Cardiac muscle cell (in vitro differentiated cells and primary cell): ENCODE results near the gene RAI14. TPM values are rescaled to one million over a fixed set of nuclear protein-coding genes. Genes with fewer than 3 reads are reported as not detected.
"Not testable (repeated sequence)": the region's sequence is repeated elsewhere in the genome, so short reads cannot be mapped to it uniquely, and the experiment has no call there.

Experiments used
- DNase-seq, 2 donors: peaks; one replicate each; pipeline versions ENCODE4 v3.0.0 to v3.0.0-alpha.2; 2010 to 2017; ENCODE audit warnings: low read depth in 1 of 2, low spot score in 1 of 2
- H3K27ac ChIP-seq: fragments of 200-600 bp; sonication (generic); 2 replicates; pipeline ENCODE4 v1.5.1; 2016
- H3K27me3 ChIP-seq: fragments of 200-600 bp; sonication (generic); 2 replicates; pipeline ENCODE4 v1.6.0; 2016; ENCODE audit warnings: control low read depth
- H3K36me3 ChIP-seq: fragments of 200-600 bp; sonication (generic); 2 replicates; pipeline ENCODE4 v1.5.1; 2016; ENCODE audit warnings: control low read depth
- H3K4me1 ChIP-seq: fragments of 200-600 bp; sonication (generic); 2 replicates; pipeline ENCODE4 v1.8.1; 2017; ENCODE audit warnings: low read depth, mild to moderate bottlenecking, mixed run types
- H3K4me3 ChIP-seq: fragments of 200-600 bp; sonication (generic); 2 replicates; pipeline ENCODE4 v1.5.1; 2016; ENCODE audit warnings: mild to moderate bottlenecking
- H3K9me3 ChIP-seq: fragments of 200-600 bp; sonication (generic); 2 replicates; pipeline ENCODE4 v1.5.1; 2017; ENCODE audit warnings: low read depth, mild to moderate bottlenecking, control low read depth
- CTCF ChIP-seq: IDR thresholded peaks from 2 replicates; pipeline ENCODE4 v1.5.1; 2012; ENCODE audit warnings: low read depth, mild to moderate bottlenecking, low read length
- polyA plus RNA-seq: library from polyadenylated mRNA; unstranded; fragments of >200 nt; fragmentation: Nextera tagmentation; extraction: Ambion mirVana; gene quantifications from 2 replicates; pipeline ENCODE4 v1.2.1, GENCODE V29; 2016
- total RNA-seq: library from RNA; depleted of rRNA; stranded (reverse); fragments of >200 nt; gene quantifications from 2 replicates; pipeline ENCODE4 v1.2.3, GENCODE V29; 2016

Gene RAI14
- total and polyA plus RNA-seq, 2 experiments from 2014 or later: 9.6 to 11.6 TPM

- Histone ChIP-seq H3K4me1 (peaks cover 6% of the 10 kb centered on the region), H3K4me3 (no peak overlapping the region), H3K27me3 (no peaks in the 10 kb centered on the region), H3K9me3 (no peaks in the 10 kb centered on the region), H3K27ac (peak overlapping the region; percentile 73), H3K36me3 (peaks cover 3% of the 10 kb centered on the region)
- DNase-seq: peak; percentile 19 to 46
- TF ChIP-seq CTCF: no peak
These were observed 170.2 kb downstream of the RAI14 start for GRCh38 chr5:34826347-34826746.

- H3K4me1 ChIP-seq: no peaks in the 10 kb centered on the region
- no peak for DNase-seq
- peaks cover 3% of the 10 kb centered on the region for H3K36me3 ChIP-seq
- H3K27me3 ChIP-seq: no peaks in the 10 kb centered on the region
- H3K27ac ChIP-seq: no peak overlapping the region
- H3K9me3 ChIP-seq: no peaks in the 10 kb centered on the region
- no peak for TF ChIP-seq CTCF
- H3K4me3 ChIP-seq: no peak overlapping the region
These were observed 171.7 kb downstream of the RAI14 start for GRCh38 chr5:34827588-34828506.

- H3K4me3 ChIP-seq, H3K4me1 ChIP-seq, DNase-seq, H3K36me3 ChIP-seq, H3K27ac ChIP-seq, H3K9me3 ChIP-seq, H3K27me3 ChIP-seq: not testable (repeated sequence)
These were observed 174.7 kb downstream of the RAI14 start for GRCh38 chr5:34830827-34831226.

GRCh38 chr5:34831303-34831702 is 175.2 kb downstream of the RAI14 start:
- Histone ChIP-seq H3K36me3 (no peaks in the 10 kb centered on the region), H3K9me3 (no peaks in the 10 kb centered on the region), H3K4me1 (no peaks in the 10 kb centered on the region), H3K27me3 (no peaks in the 10 kb centered on the region), H3K27ac (no peak overlapping the region), H3K4me3 (no peak overlapping the region)
- no peak for TF ChIP-seq CTCF
- no peak for DNase-seq

- H3K9me3 ChIP-seq: no peaks in the 10 kb centered on the region
- H3K36me3 ChIP-seq: no peaks in the 10 kb centered on the region
- no peak overlapping the region for H3K4me3 ChIP-seq
- H3K27ac ChIP-seq: no peak overlapping the region
- no peak for TF ChIP-seq CTCF
- no peaks in the 10 kb centered on the region for H3K4me1 ChIP-seq
- no peaks in the 10 kb centered on the region for H3K27me3 ChIP-seq
- no peak for DNase-seq
These were observed 176.4 kb downstream of the RAI14 start for GRCh38 chr5:34832568-34832967.

GRCh38 chr5:34833090-34833489 is 177.0 kb downstream of the RAI14 start:
- Histone ChIP-seq H3K9me3 (no peaks in the 10 kb centered on the region), H3K27ac (no peak overlapping the region), H3K36me3 (no peaks in the 10 kb centered on the region)

More at GRCh38 chr5:34833090-34833489, 177.0 kb downstream of the RAI14 start:
- no peak for TF ChIP-seq CTCF
- DNase-seq: no peak
- Histone ChIP-seq H3K4me1 (no peaks in the 10 kb centered on the region), H3K27me3 (no peaks in the 10 kb centered on the region), H3K4me3 (no peak overlapping the region)
